ENCODE results near the gene ATXN7L1. TPM values are rescaled to one million over a fixed set of nuclear protein-coding genes. Genes with fewer than 3 reads are reported as not detected.
A peak's percentile ranks its signal among the peaks of the same experiment; 100 is the strongest.

The ATXN7L1 gene
- total RNA-seq, 1 donor from 2014 or later, result 16.0 TPM

DNA sequence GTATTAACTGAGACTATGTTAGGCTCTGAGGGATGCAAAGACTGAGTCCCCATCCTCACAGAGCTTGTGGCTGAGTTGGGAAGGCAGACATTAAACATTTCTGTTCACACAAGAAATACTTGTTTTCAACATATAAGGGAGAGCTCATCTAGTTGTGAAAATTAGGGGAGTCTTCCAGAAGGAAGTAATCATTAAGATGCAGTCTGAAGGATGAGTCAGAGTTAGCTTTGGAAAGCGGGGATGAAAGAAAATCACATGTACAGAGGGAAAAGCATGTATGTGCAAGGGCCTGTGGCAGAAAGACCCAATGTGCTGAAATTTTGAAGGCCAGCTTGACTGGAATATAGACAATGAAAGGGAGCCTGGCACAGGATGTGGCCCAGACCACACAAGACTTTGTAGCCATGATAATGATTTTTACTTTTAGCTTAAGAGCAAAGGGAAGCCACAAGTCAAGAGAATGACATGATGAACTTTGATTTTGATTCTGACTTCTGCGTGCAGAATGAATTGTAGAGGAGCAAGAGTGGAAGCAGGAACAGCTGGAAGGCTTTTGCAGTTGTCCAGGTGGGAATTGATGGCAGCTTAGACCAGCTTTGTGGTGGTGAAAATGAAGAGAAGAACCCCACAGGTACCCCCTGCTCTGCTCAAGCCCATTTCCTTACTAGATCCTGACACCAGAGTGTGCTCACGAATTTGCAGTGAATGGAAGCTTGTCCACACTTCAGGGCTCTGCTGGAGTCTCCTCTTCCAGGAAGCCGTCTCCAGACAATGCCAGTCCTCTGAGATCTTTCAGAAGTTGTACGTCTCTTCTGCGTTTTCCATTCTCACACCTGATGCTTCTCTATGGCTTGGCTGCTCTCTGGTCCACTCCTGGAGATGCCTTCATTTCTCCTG lies 115.6 kb downstream of the ATXN7L1 start:
- H3K27me3 Mint-ChIP-seq, result no peaks in the 10 kb centered on the region
- no peak for DNase-seq (ENCODE audit: extremely low spot score, unreplicated experiment)
- H3K27ac Mint-ChIP-seq, result no peak overlapping the region
- peaks cover 11% of the 10 kb centered on the region for H3K4me1 Mint-ChIP-seq (ENCODE audit: unreplicated experiment)
- TF ChIP-seq, protein P1, sequence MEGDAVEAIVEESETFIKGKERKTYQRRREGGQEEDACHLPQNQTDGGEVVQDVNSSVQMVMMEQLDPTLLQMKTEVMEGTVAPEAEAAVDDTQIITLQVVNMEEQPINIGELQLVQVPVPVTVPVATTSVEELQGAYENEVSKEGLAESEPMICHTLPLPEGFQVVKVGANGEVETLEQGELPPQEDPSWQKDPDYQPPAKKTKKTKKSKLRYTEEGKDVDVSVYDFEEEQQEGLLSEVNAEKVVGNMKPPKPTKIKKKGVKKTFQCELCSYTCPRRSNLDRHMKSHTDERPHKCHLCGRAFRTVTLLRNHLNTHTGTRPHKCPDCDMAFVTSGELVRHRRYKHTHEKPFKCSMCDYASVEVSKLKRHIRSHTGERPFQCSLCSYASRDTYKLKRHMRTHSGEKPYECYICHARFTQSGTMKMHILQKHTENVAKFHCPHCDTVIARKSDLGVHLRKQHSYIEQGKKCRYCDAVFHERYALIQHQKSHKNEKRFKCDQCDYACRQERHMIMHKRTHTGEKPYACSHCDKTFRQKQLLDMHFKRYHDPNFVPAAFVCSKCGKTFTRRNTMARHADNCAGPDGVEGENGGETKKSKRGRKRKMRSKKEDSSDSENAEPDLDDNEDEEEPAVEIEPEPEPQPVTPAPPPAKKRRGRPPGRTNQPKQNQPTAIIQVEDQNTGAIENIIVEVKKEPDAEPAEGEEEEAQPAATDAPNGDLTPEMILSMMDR (conservative IDR thresholded peaks at IDR 0.05), result peak; percentile 19
- no peaks in the 10 kb centered on the region for H3K36me3 Mint-ChIP-seq
- H3K4me3 Mint-ChIP-seq, result no peak overlapping the region
- H3K9me3 Mint-ChIP-seq, result no peaks in the 10 kb centered on the region

DNA sequence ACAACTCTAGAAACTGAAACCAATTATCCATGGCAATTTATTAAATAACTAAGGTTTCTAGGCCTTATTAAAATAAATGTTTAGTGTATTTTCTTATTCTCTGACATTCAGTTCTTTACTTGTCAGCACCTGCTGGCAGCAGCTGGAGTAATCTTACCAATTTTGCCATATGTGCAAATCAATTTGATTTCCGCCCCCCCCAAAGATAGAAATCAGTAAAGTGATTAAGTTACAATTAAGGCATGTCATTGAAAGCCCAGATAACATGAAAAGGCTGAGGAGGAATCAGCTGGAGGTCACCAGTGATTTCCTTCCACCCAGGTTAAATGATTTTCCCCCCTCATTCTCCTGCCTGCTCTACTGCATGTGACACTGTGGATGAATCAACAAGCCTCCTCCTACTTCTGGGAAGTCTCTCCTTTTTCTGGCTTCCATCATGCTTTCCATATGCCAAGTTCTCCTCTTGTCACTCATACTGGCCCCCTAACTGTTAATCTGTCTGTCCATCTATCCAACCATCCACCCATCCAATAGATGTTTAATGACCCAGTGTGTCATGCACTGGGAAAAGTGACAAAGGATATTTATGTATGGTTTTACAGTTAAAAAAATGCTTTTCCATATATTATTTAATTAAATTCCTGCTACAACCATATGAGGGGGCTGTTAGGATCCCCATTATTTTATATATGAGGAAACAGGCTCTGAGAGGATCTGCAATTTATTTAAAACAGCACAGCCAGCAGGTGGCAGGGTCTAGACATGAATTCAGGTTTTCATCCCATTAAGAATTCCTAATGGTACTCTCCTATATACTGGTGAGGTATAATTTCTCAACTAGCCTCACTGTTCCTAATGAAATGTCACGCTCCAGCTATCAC lies 116.5 kb downstream of the ATXN7L1 start:
- H3K4me3 Mint-ChIP-seq, result no peak overlapping the region
- H3K36me3 Mint-ChIP-seq, result no peaks in the 10 kb centered on the region
- H3K4me1 Mint-ChIP-seq (ENCODE audit: unreplicated experiment), result peaks cover 11% of the 10 kb centered on the region
- H3K27ac Mint-ChIP-seq, result no peak overlapping the region
- DNase-seq (ENCODE audit: extremely low spot score, unreplicated experiment), result no peak
- H3K9me3 Mint-ChIP-seq, result no peaks in the 10 kb centered on the region
- TF ChIP-seq, protein P1 (conservative IDR thresholded peaks at IDR 0.05), result peak; percentile 74
- H3K27me3 Mint-ChIP-seq, result no peaks in the 10 kb centered on the region

DNA sequence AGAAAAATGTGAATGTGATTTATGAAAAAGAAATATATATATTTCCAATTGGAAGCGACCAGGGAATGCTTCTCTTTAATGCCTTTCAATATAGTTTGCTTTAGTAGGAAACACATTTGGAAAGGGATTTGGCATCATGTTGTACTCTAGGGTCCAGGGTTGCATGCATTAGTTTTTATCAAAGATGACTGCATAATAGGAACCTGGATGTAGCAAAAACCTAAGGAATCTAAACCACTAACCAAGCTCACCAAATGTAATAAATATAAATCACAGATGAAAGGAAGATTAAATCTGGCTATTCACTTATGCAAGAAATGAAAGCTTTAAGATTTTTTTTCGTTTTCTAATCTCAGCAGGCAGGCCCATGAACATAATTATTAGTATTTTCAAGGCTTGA lies 120.0 kb downstream of the ATXN7L1 start:
- DNase-seq (ENCODE audit: extremely low spot score, unreplicated experiment), result no peak
- Mint-ChIP-seq H3K27me3 (no peaks in the 10 kb centered on the region), H3K4me3 (no peak overlapping the region), H3K9me3 (no peaks in the 10 kb centered on the region), H3K27ac (no peak overlapping the region), H3K36me3 (peaks cover 4% of the 10 kb centered on the region), H3K4me1 (ENCODE audit: unreplicated experiment) (peaks cover 11% of the 10 kb centered on the region)
- TF ChIP-seq, protein P1 (conservative IDR thresholded peaks at IDR 0.05), result no peak

DNA sequence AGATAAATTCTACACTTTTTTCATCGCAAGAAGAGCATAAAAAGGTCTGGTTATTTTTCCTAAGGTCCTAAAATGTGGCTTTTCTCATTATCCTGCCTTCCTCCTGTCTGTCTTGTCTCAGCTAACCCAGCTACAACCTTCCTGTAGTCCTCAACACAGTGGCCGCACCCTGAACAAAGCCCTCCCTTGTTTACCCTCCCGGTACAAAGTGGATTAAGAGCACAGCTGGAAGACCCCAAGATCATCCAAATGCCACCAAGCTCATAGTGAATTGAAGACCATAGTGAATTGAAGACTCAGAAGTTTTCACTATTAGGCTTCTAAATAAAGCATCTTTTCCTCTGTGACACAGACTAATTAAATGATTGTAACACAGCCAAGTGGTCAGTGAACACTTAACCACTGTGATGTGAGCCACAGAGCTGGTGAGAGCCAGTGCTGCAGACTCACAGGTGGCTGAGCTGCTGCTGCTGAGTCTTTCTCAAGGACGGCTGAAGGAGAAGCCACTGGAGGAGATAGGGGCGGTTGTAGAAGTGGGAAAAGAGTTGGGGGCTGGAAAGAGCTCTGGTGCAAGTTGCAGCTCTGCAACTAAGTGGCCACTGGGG lies 123.6 kb downstream of the ATXN7L1 start:
- DNase-seq (ENCODE audit: extremely low spot score, unreplicated experiment), result no peak
- no peak overlapping the region for H3K4me3 Mint-ChIP-seq
- peaks cover 14% of the 10 kb centered on the region for H3K36me3 Mint-ChIP-seq
- no peaks in the 10 kb centered on the region for H3K27me3 Mint-ChIP-seq
- TF ChIP-seq, protein P1 (conservative IDR thresholded peaks at IDR 0.05), result no peak
- H3K9me3 Mint-ChIP-seq, result no peaks in the 10 kb centered on the region
- H3K4me1 Mint-ChIP-seq (ENCODE audit: unreplicated experiment), result peaks cover 5% of the 10 kb centered on the region
- no peak overlapping the region for H3K27ac Mint-ChIP-seq

DNA sequence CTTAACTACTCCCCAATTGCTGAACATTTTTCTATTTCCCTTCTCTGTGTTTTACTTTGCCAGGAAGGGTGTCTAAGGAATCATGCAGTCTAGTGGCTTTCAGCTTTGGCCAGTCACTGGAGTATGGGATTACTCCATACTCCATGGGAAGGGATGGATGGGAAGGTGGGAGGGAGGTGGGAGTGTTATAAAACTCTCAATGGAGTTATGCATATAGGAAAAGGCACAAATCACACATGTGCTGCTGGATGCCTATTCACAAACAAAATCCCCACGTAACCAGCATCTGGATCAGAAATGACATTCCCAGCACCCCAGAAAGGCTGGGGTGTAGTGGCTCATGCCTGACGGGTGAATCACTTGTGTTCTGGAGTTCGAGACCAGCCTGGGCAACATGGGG lies 125.3 kb downstream of the ATXN7L1 start:
- Mint-ChIP-seq H3K9me3 (no peaks in the 10 kb centered on the region), H3K36me3 (peaks cover 14% of the 10 kb centered on the region), H3K27ac (no peak overlapping the region), H3K27me3 (no peaks in the 10 kb centered on the region), H3K4me3 (no peak overlapping the region), H3K4me1 (ENCODE audit: unreplicated experiment) (peaks cover 5% of the 10 kb centered on the region)
- no peak for DNase-seq (ENCODE audit: extremely low spot score, unreplicated experiment)
- TF ChIP-seq, protein P1 (conservative IDR thresholded peaks at IDR 0.05), result no peak

Data from type B pancreatic cell (in vitro differentiated cells).